ENCODE measurements around the gene GPC6.

GRCh38 chr13:93977986-93978385 lies 751.4 kb downstream of the GPC6 start:
- TF ChIP-seq CTCF (conservative IDR thresholded peaks at IDR 0.05) (no peak), ZFX (IDR thresholded peaks at IDR 0.05) (no peak)
